Transverse colon (tissue), 4 donors: ENCODE data around the gene VAMP8.

Source experiments
- CTCF ChIP-seq, 5 experiments: fragments of 200-600 bp in 3 of 5; fragments of 450-650 bp in 2 of 5; sonication (generic) in 3 of 5; IDR thresholded peaks; 1 replicate in 2 of 5; 2 replicates in 3 of 5; pipeline ENCODE4 v1.5.1; 2016 to 2017; ENCODE audit warnings: antibody characterized with exemption in 5 of 5, inconsistent platforms in 3 of 5, mild to moderate bottlenecking in 2 of 5, moderate library complexity in 1 of 5
- EP300 ChIP-seq: sonication (generic); formaldehyde crosslinking; IDR thresholded peaks from one replicate; pipeline ENCODE4 v1.6.1; 2017; ENCODE audit warnings: antibody characterized with exemption, low read depth
- POLR2A ChIP-seq: fragments of 450-650 bp; IDR thresholded peaks from one replicate; pipeline ENCODE4 v1.6.1; 2016; ENCODE audit warnings: antibody characterized with exemption, mild to moderate bottlenecking, moderate library complexity
- POLR2AphosphoS5 ChIP-seq, 3 donors: sonication (generic); formaldehyde crosslinking; IDR thresholded peaks; one replicate each; pipeline ENCODE4 v1.6.1; 2016; ENCODE audit warnings: antibody characterized with exemption in 3 of 3

DNA sequence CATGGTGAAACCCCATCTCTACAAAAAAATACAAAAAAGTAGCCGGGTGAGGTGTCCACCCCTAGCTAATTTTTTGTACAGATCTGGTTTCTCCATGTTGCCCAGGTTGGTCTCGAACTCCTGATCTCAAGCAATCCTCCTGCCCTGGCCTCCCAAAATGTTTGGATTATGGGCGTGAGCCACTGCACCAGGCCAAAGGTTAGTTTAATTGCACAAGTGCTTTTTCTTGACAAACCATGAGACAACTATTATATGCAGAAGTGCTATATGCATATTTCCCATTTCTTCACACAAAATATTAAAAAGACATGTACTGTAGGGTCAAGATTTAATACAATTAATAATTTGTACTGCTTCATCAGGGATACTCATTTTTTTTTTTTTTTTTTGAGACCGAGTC lies 11.1 kb upstream of the VAMP8 start:
- TF ChIP-seq CTCF (IDR thresholded peaks at IDR 0.05) = no peak
- TF ChIP-seq POLR2A = no peak
- no peak for TF ChIP-seq POLR2AphosphoS5 (IDR thresholded peaks at IDR 0.05)
- TF ChIP-seq EP300 = no peak
